HAP-1 (cell line): ENCODE measurements around the gene AGAP1.

Experiments used
- DNase-seq, 2 experiments: peaks; one replicate each; pipeline ENCODE4 v3.0.0-alpha.2; 2016 to 2020; ENCODE audit warnings: low spot score in 2 of 2
- H3K27me3 ChIP-seq: fragments of 250-450 bp; sonication (Bioruptor Pico); 2 replicates; pipeline ENCODE4 v1.5.1; 2020; ENCODE audit warnings: low read depth, mild to moderate bottlenecking, moderate library complexity
- H3K36me3 ChIP-seq: fragments of 250-450 bp; sonication (Bioruptor Pico); replicated peaks from 2 replicates; pipeline ENCODE4 v1.5.1; 2020; ENCODE audit warnings: mild to moderate bottlenecking
- H3K4me1 ChIP-seq: fragments of 250-450 bp; sonication (Bioruptor Pico); 2 replicates; pipeline ENCODE4 v1.5.1; 2020; ENCODE audit warnings: mild to moderate bottlenecking
- H3K4me3 ChIP-seq: fragments of 250-450 bp; sonication (Bioruptor Pico); 2 replicates; pipeline ENCODE4 v1.5.1; 2020; ENCODE audit warnings: mild to moderate bottlenecking, moderate library complexity
- H3K9me3 ChIP-seq: fragments of 250-450 bp; sonication (Bioruptor Pico); 2 replicates; pipeline ENCODE4 v1.5.1; 2020; ENCODE audit warnings: mild to moderate bottlenecking, moderate library complexity
- in situ Hi-C: fragments of 300-500 bp; cut with MboI; formaldehyde crosslinking; loops from 3 replicates; pipeline ENCODE4 v1.14.3; 2020; ENCODE audit warnings: low sequenced_read_pairs, inconsistent platforms, mixed read lengths

Gene AGAP1

GRCh38 chr2:235623752-235624151 lies 129.9 kb downstream of the AGAP1 start:
- Histone ChIP-seq H3K9me3 (no peaks in the 10 kb centered on the region), H3K4me1 (no peaks in the 10 kb centered on the region), H3K36me3 (no peaks in the 10 kb centered on the region), H3K27me3 (no peaks in the 10 kb centered on the region), H3K4me3 (no peak overlapping the region)
- in situ Hi-C loops, result no loop called here
- DNase-seq, result no peak

- in situ Hi-C loops, result no loop called here
- H3K27me3 ChIP-seq, result no peaks in the 10 kb centered on the region
- H3K36me3 ChIP-seq, result no peaks in the 10 kb centered on the region
- H3K4me1 ChIP-seq, result peaks cover 4% of the 10 kb centered on the region
- no peak overlapping the region for H3K4me3 ChIP-seq
- no peaks in the 10 kb centered on the region for H3K9me3 ChIP-seq
- no peak for DNase-seq
These were observed 132.8 kb downstream of the AGAP1 start for GRCh38 chr2:235626658-235627057.

GRCh38 chr2:235627682-235628081 lies 133.8 kb downstream of the AGAP1 start:
- H3K4me3 ChIP-seq, result no peak overlapping the region
- H3K27me3 ChIP-seq, result no peaks in the 10 kb centered on the region
- H3K36me3 ChIP-seq, result no peaks in the 10 kb centered on the region
- DNase-seq, result no peak
- H3K4me1 ChIP-seq, result peaks cover 4% of the 10 kb centered on the region
- no peaks in the 10 kb centered on the region for H3K9me3 ChIP-seq
- in situ Hi-C loops, result no loop called here

GRCh38 chr2:235630718-235631296 lies 137.0 kb downstream of the AGAP1 start:
- Histone ChIP-seq H3K9me3 (no peaks in the 10 kb centered on the region), H3K36me3 (no peaks in the 10 kb centered on the region), H3K4me3 (no peak overlapping the region), H3K27me3 (no peaks in the 10 kb centered on the region), H3K4me1 (peaks cover 4% of the 10 kb centered on the region)
- in situ Hi-C loops, result no loop called here
- DNase-seq, result peak in 1 of 2 experiments; percentile 40

GRCh38 chr2:235634435-235635158 lies 140.8 kb downstream of the AGAP1 start:
- Histone ChIP-seq H3K9me3 (no peaks in the 10 kb centered on the region), H3K4me1 (peaks cover 4% of the 10 kb centered on the region), H3K4me3 (no peak overlapping the region), H3K27me3 (no peaks in the 10 kb centered on the region), H3K36me3 (no peaks in the 10 kb centered on the region)
- in situ Hi-C loops, result no loop called here
- no peak for DNase-seq

- no peak for DNase-seq
- in situ Hi-C loops, result no loop called here
- Histone ChIP-seq H3K9me3 (no peaks in the 10 kb centered on the region), H3K36me3 (no peaks in the 10 kb centered on the region), H3K4me3 (no peak overlapping the region), H3K27me3 (no peaks in the 10 kb centered on the region), H3K4me1 (peaks cover 4% of the 10 kb centered on the region; the same call in 1 of the 2 replicates)
These were observed 142.7 kb downstream of the AGAP1 start for GRCh38 chr2:235636546-235636945.

- Histone ChIP-seq H3K4me1 (peaks cover 4% of the 10 kb centered on the region; the same call in 1 of the 2 replicates), H3K4me3 (no peak overlapping the region), H3K36me3 (no peaks in the 10 kb centered on the region), H3K9me3 (no peaks in the 10 kb centered on the region), H3K27me3 (no peaks in the 10 kb centered on the region)
- no peak for DNase-seq
- in situ Hi-C loops, result no loop called here
These were observed 144.1 kb downstream of the AGAP1 start for GRCh38 chr2:235637896-235638295.

GRCh38 chr2:235638541-235639427 lies 144.9 kb downstream of the AGAP1 start:
- in situ Hi-C loops, result no loop called here
- H3K36me3 ChIP-seq, result no peaks in the 10 kb centered on the region
- peaks cover 4% of the 10 kb centered on the region; the same call in 1 of the 2 replicates for H3K4me1 ChIP-seq
- H3K27me3 ChIP-seq, result no peaks in the 10 kb centered on the region
- H3K9me3 ChIP-seq, result no peaks in the 10 kb centered on the region
- no peak overlapping the region for H3K4me3 ChIP-seq
- peak in 1 of 2 experiments; percentile 18 for DNase-seq

- in situ Hi-C loops, result no loop called here
- no peak for DNase-seq
- Histone ChIP-seq H3K4me3 (no peak overlapping the region), H3K9me3 (no peaks in the 10 kb centered on the region), H3K4me1 (peaks cover 4% of the 10 kb centered on the region; the same call in 1 of the 2 replicates), H3K36me3 (no peaks in the 10 kb centered on the region), H3K27me3 (no peaks in the 10 kb centered on the region)
These were observed 145.6 kb downstream of the AGAP1 start for GRCh38 chr2:235639428-235639773.

GRCh38 chr2:235639885-235640284 lies 146.0 kb downstream of the AGAP1 start:
- DNase-seq, result no peak
- H3K4me3 ChIP-seq, result no peak overlapping the region
- H3K36me3 ChIP-seq, result no peaks in the 10 kb centered on the region
- H3K9me3 ChIP-seq, result no peaks in the 10 kb centered on the region
- H3K4me1 ChIP-seq, result peaks cover 4% of the 10 kb centered on the region; the same call in 1 of the 2 replicates
- in situ Hi-C loops, result no loop called here
- no peaks in the 10 kb centered on the region for H3K27me3 ChIP-seq

- Histone ChIP-seq H3K27me3 (no peaks in the 10 kb centered on the region), H3K4me3 (no peak overlapping the region), H3K4me1 (peaks cover 4% of the 10 kb centered on the region; the same call in 1 of the 2 replicates), H3K36me3 (no peaks in the 10 kb centered on the region), H3K9me3 (no peaks in the 10 kb centered on the region)
- no peak for DNase-seq
- in situ Hi-C loops, result no loop called here
These were observed 146.5 kb downstream of the AGAP1 start for GRCh38 chr2:235640377-235640776.

- no peak overlapping the region for H3K4me3 ChIP-seq
- peak in 1 of 2 experiments; percentile 15 for DNase-seq
- in situ Hi-C loops, result no loop called here
- H3K27me3 ChIP-seq, result no peaks in the 10 kb centered on the region
- H3K36me3 ChIP-seq, result no peaks in the 10 kb centered on the region
- H3K9me3 ChIP-seq, result no peaks in the 10 kb centered on the region
- H3K4me1 ChIP-seq, result peaks cover 4% of the 10 kb centered on the region; the same call in 1 of the 2 replicates
These were observed 147.3 kb downstream of the AGAP1 start for GRCh38 chr2:235640926-235641723.

- no peak for DNase-seq
- in situ Hi-C loops, result no loop called here
- Histone ChIP-seq H3K9me3 (no peaks in the 10 kb centered on the region), H3K4me3 (no peak overlapping the region), H3K4me1 (peaks cover 4% of the 10 kb centered on the region; the same call in 1 of the 2 replicates), H3K36me3 (no peaks in the 10 kb centered on the region), H3K27me3 (no peaks in the 10 kb centered on the region)
These were observed 148.1 kb downstream of the AGAP1 start for GRCh38 chr2:235641956-235642355.
